HG02973 (cell line): ENCODE data around the gene ARHGEF28.

Experiments
- ATAC-seq: cut with Tn5 transposase; IDR thresholded peaks from one replicate; pipeline ENCODE4 v1.9.1; 2021; ENCODE audit warnings: moderate library complexity; ENCODE audit not compliant: unreplicated experiment

ARHGEF28 gene

GRCh38 chr5:73954381-73954780 lies 328.4 kb downstream of the ARHGEF28 start:
- ATAC-seq: no peak

GRCh38 chr5:73955271-73955846 lies 329.4 kb downstream of the ARHGEF28 start:
- ATAC-seq: no peak

DNA sequence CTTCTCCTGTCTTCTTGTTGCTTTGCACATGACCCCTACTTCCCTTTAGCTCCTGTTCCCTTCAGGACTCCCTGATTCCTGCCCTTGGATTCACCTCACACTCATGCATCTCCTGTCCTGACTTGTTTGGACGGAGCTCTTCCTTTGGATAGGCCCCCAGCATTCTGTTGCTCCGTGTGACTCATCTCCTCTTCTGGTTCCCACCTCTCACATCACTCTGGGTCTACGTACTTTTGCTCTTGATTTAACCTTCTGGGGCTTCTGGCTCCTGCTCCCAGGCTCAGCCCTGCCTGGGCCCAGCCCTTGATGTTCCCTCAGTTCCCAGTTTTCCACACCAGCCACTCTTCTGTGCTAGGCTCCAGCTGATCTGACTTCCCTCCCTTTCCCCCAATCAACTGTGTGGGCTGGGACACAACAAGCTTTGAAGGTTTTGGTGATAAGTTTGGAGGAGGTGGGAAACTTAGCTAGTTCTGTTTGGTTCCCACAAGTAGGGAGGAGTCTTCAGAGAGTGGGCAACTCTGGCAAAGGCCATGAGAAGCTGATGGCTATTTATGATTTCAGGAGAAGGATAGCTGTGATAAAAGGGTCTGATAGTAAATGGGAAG lies 331.5 kb downstream of the ARHGEF28 start:
- no peak for ATAC-seq

DNA sequence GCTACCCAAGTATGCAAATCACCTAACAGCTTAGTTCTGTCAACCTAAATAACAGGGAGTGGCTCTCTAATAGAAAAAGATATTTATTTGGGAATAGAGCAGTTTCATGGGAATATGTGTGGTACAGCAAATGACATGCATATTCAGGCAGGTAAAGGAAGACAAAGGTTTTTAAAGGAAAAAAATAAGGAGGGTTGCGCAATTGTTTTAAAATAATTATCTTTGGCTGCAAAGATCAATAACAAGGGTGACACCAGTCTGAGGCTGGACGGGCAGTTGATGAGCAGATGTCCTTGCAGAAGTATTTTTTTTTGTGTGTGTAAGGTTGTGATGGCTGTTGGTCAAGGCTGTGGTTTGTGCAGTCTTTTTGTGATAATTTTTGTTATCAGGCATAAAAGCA lies 332.0 kb downstream of the ARHGEF28 start:
- no peak for ATAC-seq

DNA sequence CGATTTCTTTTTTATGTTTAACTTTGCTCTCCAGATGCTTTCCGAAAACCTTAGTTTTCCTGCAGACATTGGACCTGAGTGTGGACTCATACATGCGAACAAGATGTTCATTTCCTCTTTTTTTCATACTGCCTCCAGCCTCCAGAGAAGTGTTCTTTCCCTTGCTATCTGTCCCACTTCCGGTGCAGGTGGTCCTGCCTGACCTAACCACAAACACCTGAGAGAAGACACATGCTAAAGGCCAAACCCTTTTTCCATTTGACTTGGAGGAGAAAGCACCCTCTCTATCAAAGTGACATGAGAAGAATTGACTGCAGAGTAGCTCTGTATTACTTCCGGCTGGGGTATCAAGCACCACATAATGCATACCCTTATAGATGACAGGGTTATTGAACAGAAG lies 334.0 kb downstream of the ARHGEF28 start:
- ATAC-seq: peak; percentile 76

- no peak for ATAC-seq
These were observed 334.4 kb downstream of the ARHGEF28 start for GRCh38 chr5:73960426-73960825.

DNA sequence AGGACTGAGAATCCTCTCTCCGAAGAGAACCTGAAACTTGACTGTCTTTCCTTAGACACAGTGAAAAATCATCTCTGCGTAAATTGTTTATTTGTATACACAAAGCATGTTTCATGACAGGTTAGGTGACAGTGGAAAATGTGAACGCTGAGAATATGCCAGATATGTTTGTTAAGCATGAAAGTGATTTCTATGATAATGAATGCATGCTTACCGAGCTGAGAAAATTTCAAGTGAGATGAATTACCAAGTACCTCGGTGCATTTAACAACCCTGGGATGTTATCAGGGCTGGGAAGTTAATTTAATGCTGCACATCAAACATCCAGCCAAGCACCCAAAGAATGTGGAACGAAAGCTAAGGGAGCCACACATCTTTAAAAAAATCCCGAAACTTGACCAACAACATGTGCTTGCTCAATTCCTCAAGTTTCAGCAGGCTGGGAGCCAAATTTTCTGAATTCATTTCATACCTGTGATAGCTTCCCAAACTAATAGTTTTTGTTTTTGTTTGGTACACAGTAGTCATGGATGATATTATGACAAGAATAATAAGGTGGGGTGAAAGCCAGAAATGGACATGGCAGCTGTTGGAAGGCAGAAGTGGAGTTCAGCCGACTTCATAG lies 336.9 kb downstream of the ARHGEF28 start:
- no peak for ATAC-seq

GRCh38 chr5:73964352-73964865 lies 338.4 kb downstream of the ARHGEF28 start:
- ATAC-seq: no peak

- ATAC-seq: no peak
These were observed 340.5 kb downstream of the ARHGEF28 start for GRCh38 chr5:73966451-73966850.

GRCh38 chr5:73967347-73967746 lies 341.4 kb downstream of the ARHGEF28 start:
- ATAC-seq: no peak

DNA sequence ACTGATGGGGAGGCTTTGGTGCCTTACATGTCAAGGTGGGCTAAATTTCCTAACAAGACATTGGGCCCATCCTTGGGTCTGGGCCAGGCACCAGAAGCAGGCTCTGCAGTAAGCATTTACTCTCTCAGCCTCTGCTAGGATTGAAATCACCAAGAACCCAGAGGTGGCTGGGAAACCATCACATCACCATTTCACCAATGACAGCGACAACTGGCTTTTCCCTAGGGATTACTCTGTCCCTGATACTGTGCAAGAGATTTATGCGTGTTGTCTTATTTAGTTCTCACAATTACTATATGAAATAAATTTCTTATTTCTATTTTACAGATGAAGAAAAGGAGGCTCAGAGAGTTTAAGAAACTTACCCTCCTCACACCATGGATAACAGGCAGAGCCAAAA lies 342.2 kb downstream of the ARHGEF28 start:
- no peak for ATAC-seq

- ATAC-seq: no peak
These were observed 342.7 kb downstream of the ARHGEF28 start for GRCh38 chr5:73968729-73969128.

DNA sequence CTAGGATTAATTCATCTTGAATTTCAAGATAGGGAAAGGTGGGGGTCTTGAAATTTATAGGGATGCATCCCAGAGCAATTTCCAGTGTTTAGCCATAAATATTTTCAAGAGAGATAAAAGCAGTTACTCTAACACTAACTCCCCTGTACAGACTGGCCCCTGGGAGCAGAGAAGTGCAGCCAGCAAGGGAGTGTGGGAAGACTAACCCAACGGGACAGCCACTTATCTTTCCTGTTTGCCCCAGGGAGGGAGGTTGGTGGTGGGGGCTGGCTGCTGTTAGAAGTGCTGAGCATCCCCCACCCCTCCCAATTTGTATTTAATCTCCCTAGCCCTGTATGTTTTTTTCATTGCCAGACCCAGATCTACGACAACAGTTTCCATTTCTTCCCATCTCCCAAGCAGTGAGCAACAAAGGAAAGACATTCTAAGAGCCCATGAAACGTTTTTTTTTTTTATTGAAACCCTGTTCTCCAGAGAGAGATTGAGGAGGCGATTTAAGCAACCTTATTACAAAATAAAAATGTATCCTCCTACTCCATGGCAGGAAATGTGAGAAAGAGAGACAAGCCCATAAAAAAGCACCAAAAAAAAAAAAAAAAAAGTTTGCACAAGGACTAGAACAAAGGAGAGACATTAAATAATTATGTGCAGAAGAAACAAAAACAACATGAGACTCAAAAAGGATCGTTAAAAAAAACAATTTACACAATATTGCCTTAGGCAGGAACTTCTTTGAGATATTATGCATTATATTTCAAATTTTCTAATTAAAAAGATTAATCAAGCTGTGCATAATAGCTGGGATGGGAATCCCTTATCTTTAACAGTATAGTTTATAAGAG lies 343.4 kb downstream of the ARHGEF28 start:
- ATAC-seq: no peak

DNA sequence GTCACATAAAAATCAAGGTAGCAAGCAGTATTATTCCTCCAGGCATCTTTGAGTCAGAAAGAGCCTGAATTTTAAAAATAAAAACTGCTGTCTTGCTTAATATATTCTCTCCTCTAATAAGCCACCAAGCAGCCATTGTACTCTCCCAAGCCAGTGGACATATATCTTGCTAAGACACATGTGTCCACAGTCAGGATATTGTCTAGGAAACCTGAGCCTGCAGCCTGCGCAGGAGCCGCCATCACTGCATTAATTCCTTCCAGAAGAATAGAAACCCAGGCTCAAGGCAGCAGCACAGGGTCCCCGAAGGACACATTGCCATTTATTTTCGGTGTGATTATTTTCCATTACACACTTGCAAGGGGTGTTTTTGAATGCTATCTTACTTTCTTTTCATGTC lies 345.3 kb downstream of the ARHGEF28 start:
- no peak for ATAC-seq

DNA sequence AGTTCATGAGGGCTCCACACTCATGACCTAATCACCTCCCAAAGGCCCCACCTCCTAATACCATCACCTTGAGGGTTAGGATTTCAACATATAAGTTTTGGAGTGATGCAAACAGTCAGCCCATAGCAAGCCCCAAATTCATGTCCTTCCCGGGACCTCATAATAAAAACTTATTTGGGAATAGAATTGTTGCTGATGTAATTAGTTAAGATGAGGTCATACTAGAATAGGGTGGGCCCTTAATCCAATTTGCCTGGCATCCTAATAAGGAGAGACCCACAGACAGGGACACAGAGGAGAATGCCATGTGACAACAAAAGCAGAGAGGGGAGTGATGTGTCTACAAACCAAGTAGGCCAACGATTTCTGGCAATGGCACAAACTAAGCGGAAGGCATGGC lies 347.1 kb downstream of the ARHGEF28 start:
- ATAC-seq: no peak

DNA sequence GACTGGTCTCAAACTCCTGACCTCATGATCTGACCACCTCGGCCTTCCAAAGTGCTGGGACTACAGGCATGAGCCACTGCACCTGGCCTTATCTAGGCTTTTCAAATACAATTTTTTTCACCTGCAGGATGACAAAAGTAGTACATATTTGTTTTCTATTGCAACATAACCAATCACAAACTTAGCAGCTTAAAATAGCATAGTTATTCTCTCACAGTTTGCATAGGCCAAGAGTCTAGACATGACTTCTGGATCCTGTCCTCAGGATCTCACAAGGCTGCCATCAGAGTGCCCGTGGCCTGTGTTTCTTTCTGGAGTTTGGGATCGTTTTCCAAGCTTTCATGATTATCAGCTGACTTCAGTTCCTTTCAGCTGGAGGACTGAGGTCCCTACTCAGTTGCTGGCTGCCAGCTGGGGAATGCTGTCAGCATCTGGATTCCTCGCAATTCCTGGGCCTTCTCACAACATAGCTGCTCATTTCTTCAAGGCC lies 348.9 kb downstream of the ARHGEF28 start:
- no peak for ATAC-seq

DNA sequence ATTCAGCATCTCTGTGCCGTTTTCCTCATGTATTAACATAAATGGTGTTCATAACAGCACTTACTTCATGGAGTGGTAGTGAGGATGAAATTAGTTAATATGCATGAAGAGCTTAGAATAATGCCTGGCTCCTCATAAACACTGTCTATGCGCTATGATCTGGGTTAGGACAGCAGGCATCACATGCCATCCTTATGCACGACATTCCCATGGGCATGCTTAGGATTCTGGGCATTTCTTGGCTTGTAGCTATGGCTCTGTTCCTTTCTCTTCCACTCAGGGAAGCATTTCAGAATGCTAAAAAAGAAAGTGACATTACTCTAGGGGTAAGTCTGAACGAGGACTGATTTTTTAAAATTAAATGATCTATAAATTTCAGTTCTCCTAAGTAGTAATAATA lies 349.8 kb downstream of the ARHGEF28 start:
- no peak for ATAC-seq

GRCh38 chr5:73977146-73977545 lies 351.1 kb downstream of the ARHGEF28 start:
- ATAC-seq: no peak

- ATAC-seq: no peak
These were observed 353.3 kb downstream of the ARHGEF28 start for GRCh38 chr5:73979321-73979720.

DNA sequence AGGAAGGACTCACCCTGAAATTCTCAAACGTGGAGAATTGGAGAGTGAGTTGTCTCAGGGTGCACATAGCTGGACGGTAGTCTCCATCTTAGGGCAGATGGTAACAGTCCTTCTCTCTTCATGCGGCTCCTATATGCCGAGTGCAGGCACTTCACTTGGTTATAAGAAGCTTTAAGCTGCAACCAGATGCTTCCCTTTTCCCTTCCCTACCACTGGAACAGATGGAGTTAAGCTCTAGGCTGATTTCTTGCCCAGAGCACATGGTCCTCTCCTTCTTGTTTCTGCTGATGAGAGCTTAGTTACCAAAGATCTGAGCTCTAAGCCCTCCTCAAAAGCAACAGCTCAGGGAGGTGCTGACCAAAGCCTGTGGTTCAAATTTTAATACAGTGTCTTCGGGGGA lies 355.7 kb downstream of the ARHGEF28 start:
- ATAC-seq: no peak

GRCh38 chr5:73983644-73984043 lies 357.6 kb downstream of the ARHGEF28 start:
- no peak for ATAC-seq
